HEK293 (cell line): ENCODE measurements around the gene FAM193B.

ENCODE experiments used
- CTCF ChIA-PET: fragments of 350-600 bp; formaldehyde crosslinking; extraction: SDS; loops from one replicate; lab custom pipeline; 2021; ENCODE audit warnings: antibody characterized with exemption; lab: Yijun Ruan, JAX
- POLR2A ChIA-PET: fragments of 300-600 bp; formaldehyde crosslinking; extraction: SDS; loops from one replicate; lab custom pipeline; 2020; ENCODE audit warnings: antibody characterized with exemption, inconsistent platforms; lab: Yijun Ruan, JAX
- H3K27ac ChIP-seq: fragments of 200-500 bp; sonication (Bioruptor generic); 2 replicates; pipeline ENCODE4 v1.5.1; 2014; ENCODE audit warnings: low read depth, low read length, control low read depth, inconsistent platforms; ENCODE audit errors: extremely low read depth
- H3K36me3 ChIP-seq, 2 experiments: fragments of 200-500 bp in 1 of 2; sonication (Bioruptor generic) in 1 of 2; 1 replicate in 1 of 2; 2 replicates in 1 of 2; pipeline ENCODE4 v1.5.1; 2014 to 2017; ENCODE audit warnings: inconsistent platforms in 2 of 2, low read length in 2 of 2; ENCODE audit not compliant: control insufficient read depth in 2 of 2, insufficient read depth in 1 of 2
- H3K4me1 ChIP-seq: fragments of 200-500 bp; sonication (Bioruptor generic); 2 replicates; pipeline ENCODE4 v1.5.1; 2014; ENCODE audit warnings: mild to moderate bottlenecking, low read length, inconsistent platforms; ENCODE audit not compliant: control insufficient read depth, insufficient read depth
- H3K4me3 ChIP-seq: 2 replicates; pipeline ENCODE4 v1.5.1; 2011; ENCODE audit warnings: low read depth, mild to moderate bottlenecking, control low read depth, low read length, moderate library complexity
- H3K9me3 ChIP-seq: fragments of 200-500 bp; sonication (Bioruptor generic); 2 replicates; pipeline ENCODE4 v1.5.1; 2014; ENCODE audit warnings: low read depth, low read length, inconsistent platforms; ENCODE audit not compliant: control insufficient read depth, insufficient read depth
- HOXA7 ChIP-seq: sonication (generic); formaldehyde crosslinking; IDR thresholded peaks from 2 replicates; pipeline ENCODE4 v1.8.1; 2022; ENCODE audit warnings: missing genetic modification reagents, borderline replicate concordance
- KLF9 ChIP-seq: fragments of 450-650 bp; formaldehyde crosslinking; IDR thresholded peaks from 2 replicates; pipeline ENCODE4 v1.5.1; 2016; ENCODE audit warnings: missing biosample characterization, missing genetic modification characterization, low read depth
- MYNN ChIP-seq: fragments of 450-650 bp; formaldehyde crosslinking; IDR thresholded peaks from 2 replicates; pipeline ENCODE4 v1.5.1; 2016; ENCODE audit warnings: missing biosample characterization, missing genetic modification characterization, borderline replicate concordance
- OVOL3 ChIP-seq: fragments of 450-650 bp; formaldehyde crosslinking; IDR thresholded peaks from 2 replicates; pipeline ENCODE4 v1.5.1; 2016; ENCODE audit warnings: missing biosample characterization, missing genetic modification characterization
- REPIN1 ChIP-seq: fragments of 450-650 bp; formaldehyde crosslinking; IDR thresholded peaks from 2 replicates; pipeline ENCODE4 v1.5.1; 2017; ENCODE audit warnings: missing biosample characterization, missing genetic modification characterization, low read depth
- SP2 ChIP-seq: fragments of 450-650 bp; formaldehyde crosslinking; IDR thresholded peaks from 2 replicates; pipeline ENCODE4 v1.5.1; 2016; ENCODE audit warnings: missing biosample characterization, missing genetic modification characterization
- ZBTB1 ChIP-seq: fragments of 450-650 bp; formaldehyde crosslinking; IDR thresholded peaks from 2 replicates; pipeline ENCODE4 v1.5.1; 2016; ENCODE audit warnings: missing biosample characterization, missing genetic modification characterization
- ZBTB7A ChIP-seq: fragments of 450-650 bp; formaldehyde crosslinking; IDR thresholded peaks from 2 replicates; pipeline ENCODE4 v1.5.1; 2016; ENCODE audit warnings: low read depth, missing biosample characterization, missing genetic modification characterization
- ZEB2 ChIP-seq: fragments of 450-650 bp; formaldehyde crosslinking; IDR thresholded peaks from 2 replicates; pipeline ENCODE4 v1.5.1; 2016; ENCODE audit warnings: missing biosample characterization, missing genetic modification characterization
- ZFP3 ChIP-seq: fragments of 450-650 bp; formaldehyde crosslinking; IDR thresholded peaks from 2 replicates; pipeline ENCODE4 v1.5.1; 2016; ENCODE audit warnings: low read depth, missing biosample characterization, missing genetic modification characterization
- ZNF138 ChIP-seq: fragments of 450-650 bp; formaldehyde crosslinking; IDR thresholded peaks from 2 replicates; pipeline ENCODE4 v1.5.1; 2016; ENCODE audit warnings: missing biosample characterization, missing genetic modification characterization, borderline replicate concordance
- ZNF140 ChIP-seq: fragments of 450-650 bp; formaldehyde crosslinking; IDR thresholded peaks from 2 replicates; pipeline ENCODE4 v1.5.1; 2016; ENCODE audit warnings: missing biosample characterization, missing genetic modification characterization
- ZNF202 ChIP-seq: fragments of 450-650 bp; formaldehyde crosslinking; IDR thresholded peaks from 2 replicates; pipeline ENCODE4 v1.5.1; 2016; ENCODE audit warnings: missing biosample characterization, missing genetic modification characterization, borderline replicate concordance
- ZNF239 ChIP-seq: fragments of 450-650 bp; formaldehyde crosslinking; IDR thresholded peaks from 2 replicates; pipeline ENCODE4 v1.5.1; 2016; ENCODE audit warnings: missing biosample characterization, missing genetic modification characterization
- ZNF311 ChIP-seq: fragments of 450-650 bp; formaldehyde crosslinking; IDR thresholded peaks from 2 replicates; pipeline ENCODE4 v1.5.1; 2017; ENCODE audit warnings: missing biosample characterization, missing genetic modification characterization, borderline replicate concordance
- ZNF394 ChIP-seq: fragments of 450-650 bp; formaldehyde crosslinking; IDR thresholded peaks from 2 replicates; pipeline ENCODE4 v1.5.1; 2016; ENCODE audit warnings: missing biosample characterization, missing genetic modification characterization, mild to moderate bottlenecking, moderate library complexity, borderline replicate concordance
- ZNF501 ChIP-seq: fragments of 450-650 bp; formaldehyde crosslinking; IDR thresholded peaks from 2 replicates; pipeline ENCODE4 v1.5.1; 2016; ENCODE audit warnings: missing biosample characterization, missing genetic modification characterization
- ZNF530 ChIP-seq: fragments of 450-650 bp; formaldehyde crosslinking; IDR thresholded peaks from 2 replicates; pipeline ENCODE4 v1.5.1; 2016; ENCODE audit warnings: low read depth, missing biosample characterization, missing genetic modification characterization
- ZNF549 ChIP-seq: fragments of 450-650 bp; IDR thresholded peaks from 2 replicates; pipeline ENCODE4 v1.5.1; 2018; ENCODE audit warnings: missing biosample characterization, missing genetic modification characterization, mild to moderate bottlenecking, inconsistent platforms, moderate library complexity
- ZNF610 ChIP-seq: fragments of 450-650 bp; formaldehyde crosslinking; IDR thresholded peaks from 2 replicates; pipeline ENCODE4 v1.5.1; 2016; ENCODE audit warnings: missing biosample characterization, missing genetic modification characterization, borderline replicate concordance
- ZNF639 ChIP-seq: fragments of 450-650 bp; formaldehyde crosslinking; IDR thresholded peaks from 2 replicates; pipeline ENCODE4 v1.5.1; 2016; ENCODE audit warnings: missing biosample characterization, missing genetic modification characterization
- ZNF654 ChIP-seq: fragments of 450-650 bp; formaldehyde crosslinking; IDR thresholded peaks from 2 replicates; pipeline ENCODE4 v1.5.1; 2016; ENCODE audit warnings: low read depth, missing biosample characterization, missing genetic modification characterization
- ZNF664 ChIP-seq: fragments of 450-650 bp; formaldehyde crosslinking; IDR thresholded peaks from 2 replicates; pipeline ENCODE4 v1.5.1; 2016; ENCODE audit warnings: missing biosample characterization, missing genetic modification characterization
- ZNF701 ChIP-seq: fragments of 450-650 bp; formaldehyde crosslinking; IDR thresholded peaks from 2 replicates; pipeline ENCODE4 v1.5.1; 2016; ENCODE audit warnings: missing biosample characterization, missing genetic modification characterization
- ZNF704 ChIP-seq: fragments of 450-650 bp; formaldehyde crosslinking; IDR thresholded peaks from 2 replicates; pipeline ENCODE4 v1.5.1; 2016; ENCODE audit warnings: missing biosample characterization, missing genetic modification characterization
- ZNF791 ChIP-seq: fragments of 450-650 bp; formaldehyde crosslinking; IDR thresholded peaks from 2 replicates; pipeline ENCODE4 v1.5.1; 2016; ENCODE audit warnings: missing biosample characterization, missing genetic modification characterization
- ZNF843 ChIP-seq: fragments of 450-650 bp; formaldehyde crosslinking; IDR thresholded peaks from 2 replicates; pipeline ENCODE4 v1.5.1; 2016; ENCODE audit warnings: missing biosample characterization, missing genetic modification characterization
- ZSCAN23 ChIP-seq: fragments of 450-650 bp; formaldehyde crosslinking; IDR thresholded peaks from 2 replicates; pipeline ENCODE4 v1.5.1; 2016; ENCODE audit warnings: missing biosample characterization, missing genetic modification characterization
- TF ChIP-seq, protein P1 (sequence below): fragments of 450-650 bp; IDR thresholded peaks from 2 replicates; pipeline ENCODE4 v1.5.1; 2018; ENCODE audit warnings: missing biosample characterization, missing genetic modification characterization
- TF ChIP-seq, protein P2 (sequence below): fragments of 450-650 bp; IDR thresholded peaks from 2 replicates; pipeline ENCODE4 v1.5.1; 2018; ENCODE audit warnings: missing biosample characterization, mild to moderate bottlenecking, missing genetic modification characterization
- TF ChIP-seq, protein P3 (sequence below): fragments of 450-650 bp; formaldehyde crosslinking; IDR thresholded peaks from 2 replicates; pipeline ENCODE4 v1.5.1; 2016; ENCODE audit warnings: missing biosample characterization, missing genetic modification characterization

FAM193B gene

GRCh38 chr5:177472460-177473442 is 81.6 kb downstream of the FAM193B start:
- CTCF ChIA-PET, result interaction anchor here (0.8 to 3.1 kb wide), 6 partner anchors 16 to 163 kb away, joined by 3 to 14 read pairs (median 6); no protein-coding TSS in a partner anchor
- peak overlapping the region; percentile 82; the same call in 1 of the 2 replicates for H3K27ac ChIP-seq
- H3K36me3 ChIP-seq, result peaks cover 0 to 35% of the 10 kb centered on the region in 2 experiments; a peak in 1 of 3 replicates
- TF ChIP-seq SP2 (peak; percentile 35; the same call in 1 of the 2 replicates), ZNF311 (tag by site-specific recombination) (no peak), ZEB2 (tag by site-specific recombination) (peak; percentile 54), ZNF394 (tag by site-specific recombination) (no peak), KLF9 (peak; percentile 69), REPIN1 (tag by site-specific recombination) (no peak), OVOL3 (tag by site-specific recombination) (no peak), ZFP3 (no peak), ZNF791 (no peak), ZNF664 (tag by site-specific recombination) (no peak), ZBTB7A (tag by site-specific recombination) (peak; percentile 57; the same call in 1 of the 2 replicates), ZNF654 (tag by site-specific recombination) (no peak), ZNF239 (tag by site-specific recombination) (no peak), ZNF549 (tag by site-specific recombination) (no peak), ZNF843 (tag by site-specific recombination) (peak; percentile 21; the same call in 1 of the 2 replicates), ZNF202 (tag by site-specific recombination) (no peak), ZBTB1 (tag by site-specific recombination) (no peak), ZNF138 (no peak), ZNF610 (tag by site-specific recombination) (no peak), MYNN (tag by site-specific recombination) (no peak), ZNF704 (tag by site-specific recombination) (no peak), ZNF501 (tag by site-specific recombination) (no peak), ZSCAN23 (tag by site-specific recombination) (no peak), ZNF530 (tag by site-specific recombination) (no peak), ZNF140 (no peak), ZNF639 (tag by site-specific recombination) (no peak), HOXA7 (CRISPR knock-in tag) (no peak), ZNF701 (tag by site-specific recombination) (no peak)
- TF ChIP-seq, protein P1, sequence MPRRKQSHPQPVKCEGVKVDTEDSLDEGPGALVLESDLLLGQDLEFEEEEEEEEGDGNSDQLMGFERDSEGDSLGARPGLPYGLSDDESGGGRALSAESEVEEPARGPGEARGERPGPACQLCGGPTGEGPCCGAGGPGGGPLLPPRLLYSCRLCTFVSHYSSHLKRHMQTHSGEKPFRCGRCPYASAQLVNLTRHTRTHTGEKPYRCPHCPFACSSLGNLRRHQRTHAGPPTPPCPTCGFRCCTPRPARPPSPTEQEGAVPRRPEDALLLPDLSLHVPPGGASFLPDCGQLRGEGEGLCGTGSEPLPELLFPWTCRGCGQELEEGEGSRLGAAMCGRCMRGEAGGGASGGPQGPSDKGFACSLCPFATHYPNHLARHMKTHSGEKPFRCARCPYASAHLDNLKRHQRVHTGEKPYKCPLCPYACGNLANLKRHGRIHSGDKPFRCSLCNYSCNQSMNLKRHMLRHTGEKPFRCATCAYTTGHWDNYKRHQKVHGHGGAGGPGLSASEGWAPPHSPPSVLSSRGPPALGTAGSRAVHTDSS, result no peak
- TF ChIP-seq, protein P2, sequence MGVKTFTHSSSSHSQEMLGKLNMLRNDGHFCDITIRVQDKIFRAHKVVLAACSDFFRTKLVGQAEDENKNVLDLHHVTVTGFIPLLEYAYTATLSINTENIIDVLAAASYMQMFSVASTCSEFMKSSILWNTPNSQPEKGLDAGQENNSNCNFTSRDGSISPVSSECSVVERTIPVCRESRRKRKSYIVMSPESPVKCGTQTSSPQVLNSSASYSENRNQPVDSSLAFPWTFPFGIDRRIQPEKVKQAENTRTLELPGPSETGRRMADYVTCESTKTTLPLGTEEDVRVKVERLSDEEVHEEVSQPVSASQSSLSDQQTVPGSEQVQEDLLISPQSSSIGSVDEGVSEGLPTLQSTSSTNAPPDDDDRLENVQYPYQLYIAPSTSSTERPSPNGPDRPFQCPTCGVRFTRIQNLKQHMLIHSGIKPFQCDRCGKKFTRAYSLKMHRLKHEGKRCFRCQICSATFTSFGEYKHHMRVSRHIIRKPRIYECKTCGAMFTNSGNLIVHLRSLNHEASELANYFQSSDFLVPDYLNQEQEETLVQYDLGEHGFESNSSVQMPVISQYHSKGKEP (tag by site-specific recombination), result no peak
- TF ChIP-seq, protein P3, sequence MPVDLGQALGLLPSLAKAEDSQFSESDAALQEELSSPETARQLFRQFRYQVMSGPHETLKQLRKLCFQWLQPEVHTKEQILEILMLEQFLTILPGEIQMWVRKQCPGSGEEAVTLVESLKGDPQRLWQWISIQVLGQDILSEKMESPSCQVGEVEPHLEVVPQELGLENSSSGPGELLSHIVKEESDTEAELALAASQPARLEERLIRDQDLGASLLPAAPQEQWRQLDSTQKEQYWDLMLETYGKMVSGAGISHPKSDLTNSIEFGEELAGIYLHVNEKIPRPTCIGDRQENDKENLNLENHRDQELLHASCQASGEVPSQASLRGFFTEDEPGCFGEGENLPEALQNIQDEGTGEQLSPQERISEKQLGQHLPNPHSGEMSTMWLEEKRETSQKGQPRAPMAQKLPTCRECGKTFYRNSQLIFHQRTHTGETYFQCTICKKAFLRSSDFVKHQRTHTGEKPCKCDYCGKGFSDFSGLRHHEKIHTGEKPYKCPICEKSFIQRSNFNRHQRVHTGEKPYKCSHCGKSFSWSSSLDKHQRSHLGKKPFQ, result no peak

More at GRCh38 chr5:177472460-177473442, 81.6 kb downstream of the FAM193B start:
- Histone ChIP-seq H3K4me3 (peak overlapping the region; percentile 85), H3K9me3 (no peaks in the 10 kb centered on the region), H3K4me1 (peaks cover 4% of the 10 kb centered on the region)
- POLR2A ChIA-PET, result interaction anchor here (0.7 to 7.3 kb wide), 11 partner anchors 9 to 94 kb away, joined by 3 to 102 read pairs (median 4); partner anchors contain the start of genes DDX41, DOK3 and PDLIM7
